Suprapubic skin (tissue), 4 donors: Measurements from ENCODE around the gene AGFG2.

ENCODE experiments used
- CTCF ChIP-seq, 2 donors: fragments of 200-600 bp in 1 of 2; fragments of 450-650 bp in 1 of 2; sonication (generic) in 1 of 2; IDR thresholded peaks; one replicate each; pipeline ENCODE4 v1.5.1; 2016 to 2019; ENCODE audit warnings: antibody characterized with exemption in 2 of 2, mild to moderate bottlenecking in 1 of 2, moderate library complexity in 1 of 2
- EP300 ChIP-seq: sonication (generic); formaldehyde crosslinking; IDR thresholded peaks from one replicate; pipeline ENCODE4 v1.6.1; 2017; ENCODE audit warnings: antibody characterized with exemption
- POLR2A ChIP-seq, 2 donors: fragments of 450-650 bp; IDR thresholded peaks; one replicate each; pipeline ENCODE4 v1.6.1; 2017; ENCODE audit warnings: antibody characterized with exemption in 2 of 2, mild to moderate bottlenecking in 2 of 2, moderate library complexity in 2 of 2
- POLR2AphosphoS5 ChIP-seq, 3 donors: sonication (generic); formaldehyde crosslinking; IDR thresholded peaks; one replicate each; pipeline ENCODE4 v1.6.1; 2017; ENCODE audit warnings: antibody characterized with exemption in 3 of 3

GRCh38 chr7:100521076-100521475, 17.9 kb upstream of the AGFG2 start:
- TF ChIP-seq CTCF (IDR thresholded peaks at IDR 0.05) (no peak), EP300 (no peak), POLR2A (IDR thresholded peaks at IDR 0.05) (no peak), POLR2AphosphoS5 (IDR thresholded peaks at IDR 0.05) (no peak)
